GM19467 (cell line): ENCODE measurements around the gene HTRA1.

Source experiments
- ATAC-seq: cut with Tn5 transposase; IDR thresholded peaks from one replicate; pipeline ENCODE4 v1.9.1; 2021; ENCODE audit warnings: mild to moderate bottlenecking, moderate library complexity; ENCODE audit not compliant: unreplicated experiment

Gene HTRA1

DNA sequence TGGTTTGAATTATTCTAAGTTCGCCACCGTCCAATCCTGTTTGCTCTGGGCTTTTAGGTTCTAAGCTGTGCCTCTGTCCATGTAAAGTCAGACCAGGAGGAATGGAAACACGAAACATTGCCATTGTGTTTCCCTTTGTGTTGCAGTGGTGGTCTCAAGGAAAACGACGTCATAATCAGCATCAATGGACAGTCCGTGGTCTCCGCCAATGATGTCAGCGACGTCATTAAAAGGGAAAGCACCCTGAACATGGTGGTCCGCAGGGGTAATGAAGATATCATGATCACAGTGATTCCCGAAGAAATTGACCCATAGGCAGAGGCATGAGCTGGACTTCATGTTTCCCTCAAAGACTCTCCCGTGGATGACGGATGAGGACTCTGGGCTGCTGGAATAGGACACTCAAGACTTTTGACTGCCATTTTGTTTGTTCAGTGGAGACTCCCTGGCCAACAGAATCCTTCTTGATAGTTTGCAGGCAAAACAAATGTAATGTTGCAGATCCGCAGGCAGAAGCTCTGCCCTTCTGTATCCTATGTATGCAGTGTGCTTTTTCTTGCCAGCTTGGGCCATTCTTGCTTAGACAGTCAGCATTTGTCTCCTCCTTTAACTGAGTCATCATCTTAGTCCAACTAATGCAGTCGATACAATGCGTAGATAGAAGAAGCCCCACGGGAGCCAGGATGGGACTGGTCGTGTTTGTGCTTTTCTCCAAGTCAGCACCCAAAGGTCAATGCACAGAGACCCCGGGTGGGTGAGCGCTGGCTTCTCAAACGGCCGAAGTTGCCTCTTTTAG lies 52.9 kb downstream of the HTRA1 start:
- no peak for ATAC-seq

- no peak for ATAC-seq
These were observed 53.7 kb downstream of the HTRA1 start for GRCh38 chr10:122515022-122515424.

DNA sequence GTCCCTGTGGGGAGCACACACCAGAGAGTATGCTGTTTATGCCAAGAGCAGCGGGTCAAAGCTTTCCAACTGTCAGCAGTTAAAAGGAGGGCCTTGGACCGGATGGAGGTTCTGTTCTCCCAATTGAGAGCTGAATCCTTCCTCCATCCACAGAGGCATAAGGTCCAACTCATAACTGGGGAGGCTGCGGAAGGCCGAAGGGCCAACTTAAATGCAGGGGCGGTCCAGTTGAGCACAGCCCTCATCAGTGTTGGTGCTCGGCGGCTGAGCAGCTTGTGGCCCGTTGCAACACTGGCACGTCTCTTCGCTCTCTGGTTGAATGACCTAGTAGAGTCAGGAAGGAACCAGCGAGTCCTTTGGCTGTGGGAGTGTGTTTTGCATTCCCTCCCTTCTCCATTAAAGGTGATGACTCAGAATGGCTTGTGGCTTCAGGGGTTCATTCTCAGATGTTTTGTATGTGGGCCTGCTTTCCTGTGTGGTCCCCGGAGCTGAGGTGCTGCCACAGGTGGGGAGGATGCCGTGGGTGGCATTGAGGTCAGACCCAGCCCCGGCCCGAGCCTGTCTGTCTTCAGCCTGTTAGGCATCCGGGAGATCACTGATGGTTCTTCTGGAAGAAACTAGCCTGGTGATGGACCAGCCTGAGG lies 54.4 kb downstream of the HTRA1 start:
- no peak for ATAC-seq

DNA sequence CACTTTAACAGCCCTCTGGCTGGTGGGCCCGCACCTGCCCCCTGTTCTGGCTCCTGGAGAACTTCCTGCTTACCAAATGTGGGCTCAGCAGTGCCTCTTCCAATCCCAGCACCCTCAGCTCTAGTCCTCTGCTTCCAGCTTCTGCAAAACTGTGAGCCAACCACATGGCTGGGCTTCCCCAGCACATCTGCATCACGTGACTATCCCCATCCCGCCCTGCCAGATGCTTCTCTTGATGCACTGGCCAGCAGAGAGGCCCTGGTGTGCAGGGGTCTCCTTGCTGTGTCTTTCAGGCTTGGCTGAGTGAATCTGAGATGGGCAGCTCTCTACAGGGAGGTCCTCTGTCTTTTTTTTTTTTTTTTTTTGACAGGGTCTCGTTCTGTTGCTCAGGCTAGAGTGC lies 55.4 kb downstream of the HTRA1 start:
- ATAC-seq: no peak

GRCh38 chr10:122519144-122519543 lies 57.8 kb downstream of the HTRA1 start:
- no peak for ATAC-seq

DNA sequence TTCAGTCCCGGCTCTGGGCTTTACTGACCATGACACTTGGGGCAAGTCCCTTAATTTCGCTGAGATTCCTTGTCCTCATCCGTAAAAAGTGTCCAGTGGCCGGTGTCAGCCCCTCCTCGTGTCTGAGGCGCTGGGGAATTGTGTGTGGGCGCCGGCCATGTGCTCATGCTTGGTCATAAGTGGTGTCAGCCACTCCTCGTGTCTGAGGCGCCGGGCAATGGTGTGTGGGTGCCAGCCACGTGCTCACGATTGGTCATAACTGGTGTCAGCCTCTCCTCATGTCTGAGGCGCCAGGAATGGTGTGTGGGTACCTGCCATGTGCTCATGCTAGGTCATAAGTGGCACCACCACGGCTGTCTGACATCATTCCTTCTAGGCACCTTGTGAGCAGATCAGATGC lies 58.5 kb downstream of the HTRA1 start:
- ATAC-seq: no peak

DNA sequence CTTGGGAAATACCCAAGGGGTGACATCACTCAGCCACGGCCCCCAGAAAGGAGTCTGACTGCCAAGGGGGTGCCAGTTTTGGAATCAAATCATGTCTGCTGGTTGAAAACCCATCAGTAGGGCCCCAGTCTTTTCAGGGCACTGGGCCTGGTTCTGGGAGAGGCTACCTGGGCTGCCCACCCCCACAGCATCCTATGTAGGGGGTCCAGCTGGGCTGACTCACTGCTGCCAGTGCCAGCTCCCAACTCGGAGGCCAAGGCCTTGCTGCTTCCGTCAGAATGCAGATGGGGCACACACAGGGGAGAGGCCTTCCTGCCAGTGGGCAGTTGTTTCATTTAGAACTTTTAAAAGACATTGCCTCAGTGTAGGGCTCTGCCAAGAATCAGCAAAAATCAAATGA lies 59.7 kb downstream of the HTRA1 start:
- no peak for ATAC-seq

- no peak for ATAC-seq
These were observed 63.5 kb downstream of the HTRA1 start for GRCh38 chr10:122524811-122525210.

DNA sequence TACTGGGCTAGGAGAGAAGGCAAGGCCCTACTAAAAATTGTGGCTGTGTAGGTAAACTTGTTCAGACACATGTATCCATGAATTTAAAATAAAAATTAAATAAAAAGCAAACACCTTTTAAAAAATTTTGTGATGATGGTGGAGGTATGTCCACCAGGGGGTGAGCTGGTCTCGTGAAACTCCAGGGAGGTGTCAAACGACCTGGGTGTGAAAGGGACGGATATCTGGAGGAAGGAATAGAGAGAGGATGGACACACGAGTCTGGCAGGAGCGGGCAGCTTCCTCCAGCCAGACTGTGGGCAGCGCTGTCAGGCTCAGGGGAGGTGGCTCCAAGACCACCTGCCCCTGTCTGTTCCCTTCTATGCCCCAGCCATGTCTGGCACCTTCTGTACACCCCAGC lies 64.4 kb downstream of the HTRA1 start:
- no peak for ATAC-seq

DNA sequence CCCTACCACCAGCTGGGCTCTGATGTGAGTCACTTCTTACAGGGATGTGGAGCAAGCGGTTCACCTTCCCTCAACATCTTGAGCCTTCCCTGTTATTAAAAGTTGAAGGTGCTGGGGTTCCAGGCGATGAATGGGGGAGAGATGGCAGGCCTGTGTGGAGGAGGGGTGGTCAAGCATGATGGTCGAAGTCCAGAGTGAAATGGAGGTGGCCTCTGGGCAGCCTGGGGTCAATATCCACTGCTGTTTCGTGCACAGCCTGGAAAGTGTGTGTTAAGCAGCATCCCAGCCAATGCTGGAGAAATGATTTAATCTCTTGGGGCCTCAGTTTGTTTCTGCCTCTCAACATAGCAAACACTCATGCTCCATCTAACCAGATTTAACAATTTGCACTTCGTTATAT lies 65.5 kb downstream of the HTRA1 start:
- ATAC-seq: no peak

- ATAC-seq: no peak
These were observed 68.8 kb downstream of the HTRA1 start for GRCh38 chr10:122530177-122530576.

DNA sequence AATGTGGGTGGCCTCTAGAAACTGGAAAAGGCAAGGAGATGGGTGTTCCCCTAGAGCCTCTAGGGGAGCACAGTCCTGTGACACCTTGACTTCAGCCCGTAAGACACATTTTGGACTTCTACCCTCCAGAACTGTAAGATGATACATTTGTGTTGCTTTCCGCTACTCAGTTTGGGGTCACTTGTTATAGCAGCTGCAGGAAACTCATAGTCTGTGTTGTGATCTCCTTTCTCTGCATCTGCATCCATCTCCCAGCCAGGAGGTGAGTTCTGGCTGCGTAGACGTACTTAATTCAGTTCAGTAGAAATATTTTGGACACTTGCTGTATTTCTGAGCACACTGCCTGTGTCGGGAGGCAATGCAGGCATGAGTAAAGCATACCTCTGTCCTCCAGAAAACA lies 69.9 kb downstream of the HTRA1 start:
- ATAC-seq: no peak

DNA sequence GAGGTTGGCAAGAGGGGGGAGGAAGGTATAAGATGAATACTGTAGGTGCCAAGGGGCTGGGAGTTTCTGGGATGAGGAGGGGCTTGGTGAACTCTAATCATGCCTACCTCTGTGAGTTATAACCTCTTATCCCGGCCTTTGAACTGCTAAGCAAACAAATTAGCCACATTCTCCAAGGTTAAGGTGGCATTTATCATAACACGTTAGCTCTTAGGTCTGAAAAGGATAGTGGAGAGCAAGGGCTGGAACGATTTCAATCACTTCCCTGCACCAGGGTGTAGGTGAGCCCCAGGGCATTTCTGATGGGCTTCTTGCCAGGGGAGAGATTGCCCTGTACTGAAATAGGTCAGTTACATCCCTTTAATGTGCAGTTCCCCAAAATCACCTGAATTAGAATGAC lies 70.6 kb downstream of the HTRA1 start:
- no peak for ATAC-seq

DNA sequence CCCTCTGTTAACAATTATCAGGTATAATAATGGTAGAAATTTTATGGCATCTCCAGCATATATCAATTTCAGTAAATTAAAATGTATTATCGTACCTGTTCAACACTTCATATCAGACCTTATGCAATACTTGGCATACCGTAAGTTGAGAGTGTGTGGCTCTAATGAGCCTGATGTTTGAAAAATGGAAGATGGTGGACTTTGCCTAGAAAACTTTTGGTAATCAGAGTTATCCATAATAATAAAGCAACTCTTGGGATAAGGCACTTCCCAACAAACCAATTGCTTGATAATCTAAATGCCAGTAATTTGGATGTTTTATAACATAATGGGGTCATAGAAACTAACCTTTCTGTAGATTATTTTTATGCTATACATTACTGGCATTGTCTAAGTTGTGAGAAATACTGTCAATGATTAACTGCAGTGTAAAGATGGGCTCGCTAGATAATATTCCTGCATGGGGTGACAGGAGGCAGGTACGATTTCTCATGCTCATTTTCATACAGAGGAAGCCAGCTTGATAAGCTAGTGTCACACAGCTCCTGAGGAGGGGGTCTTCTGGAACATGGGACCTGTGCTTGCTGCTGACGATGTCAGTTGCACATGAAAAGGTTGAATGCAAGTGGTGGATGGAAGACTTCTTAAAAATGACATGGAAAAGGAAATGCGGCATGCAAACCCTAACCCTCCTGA lies 71.4 kb downstream of the HTRA1 start:
- no peak for ATAC-seq

DNA sequence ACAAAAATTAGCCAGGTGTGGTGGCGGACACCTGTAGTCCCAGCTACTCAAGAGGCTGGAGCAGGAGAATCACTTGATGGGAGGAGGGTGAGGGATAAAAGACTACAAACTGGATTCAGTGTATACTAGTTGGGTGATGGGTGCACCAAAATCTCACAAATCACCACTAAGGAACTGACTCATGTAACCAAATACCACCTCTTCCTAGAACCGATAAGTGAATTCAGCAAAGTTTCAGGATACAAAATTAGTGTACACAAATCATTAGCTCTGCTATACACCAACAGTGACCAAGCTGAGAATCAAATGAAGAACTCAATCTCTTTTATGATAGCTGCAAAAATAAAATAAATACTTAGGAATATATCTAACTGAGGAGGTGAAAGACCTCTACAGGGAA lies 76.2 kb downstream of the HTRA1 start:
- no peak for ATAC-seq

DNA sequence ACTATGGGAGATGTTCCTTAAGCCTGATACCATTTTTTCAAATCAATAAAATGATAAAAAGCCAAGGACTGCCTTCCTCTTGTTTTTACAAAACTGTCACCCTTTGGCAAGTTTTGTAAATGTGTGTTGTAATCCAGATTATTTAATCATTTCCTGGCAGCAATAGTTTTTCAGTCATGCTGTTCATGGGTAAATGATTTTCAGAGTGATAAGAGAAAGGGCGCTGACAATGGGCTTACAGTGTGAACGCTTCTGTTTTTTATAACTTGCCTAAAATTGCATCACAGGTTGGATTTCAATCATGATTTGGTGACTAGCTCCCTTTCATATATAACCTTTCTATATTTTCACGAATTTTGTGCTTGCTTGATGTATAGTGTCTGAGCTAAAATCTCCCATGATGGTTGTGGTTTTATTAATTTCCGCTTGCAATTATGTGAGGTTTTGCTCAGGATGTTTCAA lies 80.2 kb downstream of the HTRA1 start:
- ATAC-seq: no peak

DNA sequence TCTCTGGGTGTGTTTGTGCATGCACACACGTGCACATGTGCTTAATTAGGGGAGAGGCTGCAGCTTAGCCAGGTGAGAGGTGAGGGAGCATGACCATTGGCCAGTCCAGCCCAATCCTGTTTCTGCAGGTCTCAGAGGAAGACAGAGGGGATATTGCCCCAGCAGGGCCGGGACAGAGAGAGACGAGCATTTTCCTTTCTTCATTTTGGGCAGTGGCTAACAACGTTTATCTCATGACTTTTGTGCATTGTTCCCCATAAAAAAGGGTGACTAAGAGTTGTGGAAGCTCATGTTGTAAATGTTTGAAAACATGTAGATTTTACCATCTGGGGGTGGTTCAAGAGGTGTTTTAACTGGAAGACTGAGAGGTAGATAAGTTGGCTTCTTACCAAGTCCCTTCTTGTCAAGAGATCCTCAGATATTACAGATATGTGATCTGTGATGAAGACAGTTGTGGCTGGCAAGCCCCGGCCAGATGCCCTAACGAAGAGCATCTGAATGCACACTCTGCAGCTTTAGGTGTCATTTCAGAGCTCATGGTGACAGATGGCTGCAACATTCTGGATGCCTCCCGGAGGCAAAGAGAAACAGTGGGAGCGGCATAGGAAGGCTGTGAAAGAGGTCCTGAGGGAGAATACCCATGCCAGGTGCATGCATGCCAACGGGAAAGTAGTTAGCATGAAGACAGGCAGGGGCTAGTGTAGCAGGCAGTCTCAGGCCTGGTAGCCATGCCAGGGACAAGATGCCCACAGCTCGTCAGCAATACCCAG lies 82.5 kb downstream of the HTRA1 start:
- no peak for ATAC-seq

DNA sequence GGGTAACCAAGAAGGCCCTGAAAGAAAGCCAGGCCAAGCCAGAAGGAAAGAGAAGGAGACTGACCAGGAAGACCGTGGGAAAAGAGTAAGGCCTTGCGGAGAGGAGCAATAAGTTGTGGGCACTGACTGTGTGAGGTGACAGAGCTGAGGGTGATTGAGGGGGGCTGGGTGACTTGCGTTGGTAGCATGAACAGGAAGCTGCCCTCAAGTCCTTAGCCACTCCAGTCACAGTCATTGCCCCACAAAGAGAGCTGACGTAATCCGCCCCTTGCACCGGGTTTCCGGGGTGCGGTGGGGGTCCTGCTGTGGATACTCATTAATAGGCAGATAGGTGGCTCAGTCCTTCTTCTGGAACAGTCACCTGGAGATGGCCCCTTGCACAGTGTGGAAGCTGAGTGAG lies 83.1 kb downstream of the HTRA1 start:
- no peak for ATAC-seq

GRCh38 chr10:122546242-122546641 lies 84.9 kb downstream of the HTRA1 start:
- no peak for ATAC-seq

GRCh38 chr10:122548407-122549085 lies 87.2 kb downstream of the HTRA1 start:
- ATAC-seq: no peak

DNA sequence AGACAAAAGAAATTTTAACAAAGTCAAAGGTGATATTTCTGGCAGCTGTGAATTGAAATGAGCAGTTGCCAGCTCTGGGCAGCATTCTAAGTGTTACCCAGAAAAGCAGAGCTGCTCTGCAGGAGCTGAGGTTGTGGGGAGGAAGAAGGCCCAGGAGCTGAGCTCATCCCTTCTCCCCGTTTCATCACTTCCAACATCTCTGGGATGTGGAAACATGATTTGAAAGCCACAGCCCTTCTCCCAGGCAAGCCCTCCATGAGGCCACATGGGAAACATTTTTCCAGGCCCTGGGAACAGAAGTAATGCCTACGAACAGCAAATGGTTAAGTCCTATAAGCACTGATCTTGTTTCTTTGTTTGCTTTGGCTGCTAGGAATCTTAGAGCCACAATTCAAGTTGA lies 88.3 kb downstream of the HTRA1 start:
- ATAC-seq: no peak
